Liver (tissue), 3 donors: Measurements from ENCODE around the gene POLE2.

Experiments
- ATF3 ChIP-seq: IDR thresholded peaks from 2 replicates; pipeline ENCODE4 v1.6.1; 2016; ENCODE audit warnings: antibody characterized with exemption
- EGR1 ChIP-seq, 2 donors: IDR thresholded peaks; 2 replicates each; pipeline ENCODE4 v1.6.1; 2016 to 2018; ENCODE audit warnings: antibody characterized with exemption in 2 of 2, low read depth in 2 of 2
- FOXA1 ChIP-seq: IDR thresholded peaks from 2 replicates; pipeline ENCODE4 v1.6.1; 2016; ENCODE audit warnings: antibody characterized with exemption
- GABPA ChIP-seq, 2 donors: IDR thresholded peaks in 1 of 2; conservative IDR thresholded peaks in 1 of 2; 2 replicates each; pipeline ENCODE4 v1.6.1; 2016; ENCODE audit warnings: antibody characterized with exemption in 2 of 2, mild to moderate bottlenecking in 1 of 2, moderate library complexity in 1 of 2
- JUND ChIP-seq, 2 donors: IDR thresholded peaks; 2 replicates each; pipeline ENCODE4 v1.6.1; 2016; ENCODE audit warnings: antibody characterized with exemption in 2 of 2
- NR2F2 ChIP-seq: IDR thresholded peaks from 2 replicates; pipeline ENCODE4 v1.6.1; 2016; ENCODE audit warnings: antibody characterized with exemption
- RAD21 ChIP-seq, 2 donors: IDR thresholded peaks; 2 replicates each; pipeline ENCODE4 v1.6.1; 2016; ENCODE audit warnings: antibody characterized with exemption in 2 of 2, mild to moderate bottlenecking in 2 of 2
- TAF1 ChIP-seq: conservative IDR thresholded peaks from 2 replicates; pipeline ENCODE4 v1.6.1; 2016; ENCODE audit warnings: antibody characterized with exemption, mild to moderate bottlenecking
- YY1 ChIP-seq: IDR thresholded peaks from 2 replicates; pipeline ENCODE4 v1.6.1; 2016; ENCODE audit warnings: antibody characterized with exemption, mild to moderate bottlenecking
- ZBTB33 ChIP-seq: IDR thresholded peaks from 2 replicates; pipeline ENCODE4 v1.6.1; 2016; ENCODE audit warnings: antibody characterized with exemption
- TF ChIP-seq, protein P1 (sequence below): fragments of 150-350 bp; IDR thresholded peaks from 2 replicates; pipeline ENCODE4 v1.5.1; 2017; ENCODE audit warnings: improper control_type of control experiment, low read depth, low read length; ENCODE audit not compliant: missing input control
- TF ChIP-seq, protein P2 (sequence below): IDR thresholded peaks from 2 replicates; pipeline ENCODE4 v1.6.1; 2016; ENCODE audit warnings: antibody characterized with exemption, mild to moderate bottlenecking
- TF ChIP-seq, protein P3 (sequence below): IDR thresholded peaks from 2 replicates; pipeline ENCODE4 v1.6.1; 2016; ENCODE audit warnings: antibody characterized with exemption
- donor health status: healthy.
- donor health status: healthy.

GRCh38 chr14:49670475-49670874 is 17.5 kb downstream of the POLE2 start:
- TF ChIP-seq, protein P1, sequence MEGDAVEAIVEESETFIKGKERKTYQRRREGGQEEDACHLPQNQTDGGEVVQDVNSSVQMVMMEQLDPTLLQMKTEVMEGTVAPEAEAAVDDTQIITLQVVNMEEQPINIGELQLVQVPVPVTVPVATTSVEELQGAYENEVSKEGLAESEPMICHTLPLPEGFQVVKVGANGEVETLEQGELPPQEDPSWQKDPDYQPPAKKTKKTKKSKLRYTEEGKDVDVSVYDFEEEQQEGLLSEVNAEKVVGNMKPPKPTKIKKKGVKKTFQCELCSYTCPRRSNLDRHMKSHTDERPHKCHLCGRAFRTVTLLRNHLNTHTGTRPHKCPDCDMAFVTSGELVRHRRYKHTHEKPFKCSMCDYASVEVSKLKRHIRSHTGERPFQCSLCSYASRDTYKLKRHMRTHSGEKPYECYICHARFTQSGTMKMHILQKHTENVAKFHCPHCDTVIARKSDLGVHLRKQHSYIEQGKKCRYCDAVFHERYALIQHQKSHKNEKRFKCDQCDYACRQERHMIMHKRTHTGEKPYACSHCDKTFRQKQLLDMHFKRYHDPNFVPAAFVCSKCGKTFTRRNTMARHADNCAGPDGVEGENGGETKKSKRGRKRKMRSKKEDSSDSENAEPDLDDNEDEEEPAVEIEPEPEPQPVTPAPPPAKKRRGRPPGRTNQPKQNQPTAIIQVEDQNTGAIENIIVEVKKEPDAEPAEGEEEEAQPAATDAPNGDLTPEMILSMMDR: no peak
- no peak for TF ChIP-seq RAD21 (IDR thresholded peaks at IDR 0.05)
- TF ChIP-seq ATF3: no peak
- no peak for TF ChIP-seq YY1
- no peak for TF ChIP-seq NR2F2
- no peak for TF ChIP-seq ZBTB33
- no peak for TF ChIP-seq JUND (IDR thresholded peaks at IDR 0.05)
- no peak for TF ChIP-seq TAF1
- TF ChIP-seq, protein P2, sequence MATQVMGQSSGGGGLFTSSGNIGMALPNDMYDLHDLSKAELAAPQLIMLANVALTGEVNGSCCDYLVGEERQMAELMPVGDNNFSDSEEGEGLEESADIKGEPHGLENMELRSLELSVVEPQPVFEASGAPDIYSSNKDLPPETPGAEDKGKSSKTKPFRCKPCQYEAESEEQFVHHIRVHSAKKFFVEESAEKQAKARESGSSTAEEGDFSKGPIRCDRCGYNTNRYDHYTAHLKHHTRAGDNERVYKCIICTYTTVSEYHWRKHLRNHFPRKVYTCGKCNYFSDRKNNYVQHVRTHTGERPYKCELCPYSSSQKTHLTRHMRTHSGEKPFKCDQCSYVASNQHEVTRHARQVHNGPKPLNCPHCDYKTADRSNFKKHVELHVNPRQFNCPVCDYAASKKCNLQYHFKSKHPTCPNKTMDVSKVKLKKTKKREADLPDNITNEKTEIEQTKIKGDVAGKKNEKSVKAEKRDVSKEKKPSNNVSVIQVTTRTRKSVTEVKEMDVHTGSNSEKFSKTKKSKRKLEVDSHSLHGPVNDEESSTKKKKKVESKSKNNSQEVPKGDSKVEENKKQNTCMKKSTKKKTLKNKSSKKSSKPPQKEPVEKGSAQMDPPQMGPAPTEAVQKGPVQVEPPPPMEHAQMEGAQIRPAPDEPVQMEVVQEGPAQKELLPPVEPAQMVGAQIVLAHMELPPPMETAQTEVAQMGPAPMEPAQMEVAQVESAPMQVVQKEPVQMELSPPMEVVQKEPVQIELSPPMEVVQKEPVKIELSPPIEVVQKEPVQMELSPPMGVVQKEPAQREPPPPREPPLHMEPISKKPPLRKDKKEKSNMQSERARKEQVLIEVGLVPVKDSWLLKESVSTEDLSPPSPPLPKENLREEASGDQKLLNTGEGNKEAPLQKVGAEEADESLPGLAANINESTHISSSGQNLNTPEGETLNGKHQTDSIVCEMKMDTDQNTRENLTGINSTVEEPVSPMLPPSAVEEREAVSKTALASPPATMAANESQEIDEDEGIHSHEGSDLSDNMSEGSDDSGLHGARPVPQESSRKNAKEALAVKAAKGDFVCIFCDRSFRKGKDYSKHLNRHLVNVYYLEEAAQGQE: no peak
- no peak for TF ChIP-seq GABPA (IDR thresholded peaks at IDR 0.05 in 1 of 2, conservative IDR thresholded peaks at IDR 0.05 in 1 of 2)
- TF ChIP-seq EGR1 (IDR thresholded peaks at IDR 0.05; ENCODE audit: low read depth in 2 of 2): no peak
- TF ChIP-seq, protein P3, sequence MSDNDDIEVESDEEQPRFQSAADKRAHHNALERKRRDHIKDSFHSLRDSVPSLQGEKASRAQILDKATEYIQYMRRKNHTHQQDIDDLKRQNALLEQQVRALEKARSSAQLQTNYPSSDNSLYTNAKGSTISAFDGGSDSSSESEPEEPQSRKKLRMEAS: no peak
- no peak for TF ChIP-seq FOXA1
